KOPT-K1 (cell line): ENCODE measurements around the gene CPEB2.

ENCODE experiments used
- H3K27ac ChIP-seq: fragments of 200-600 bp; sonication (generic); 2 replicates; pipeline ENCODE4 v1.5.1; 2016; ENCODE audit warnings: antibody characterized with exemption, mild to moderate bottlenecking, low read depth, low read length; ENCODE audit not compliant: poor library complexity, severe bottlenecking
- H3K36me3 ChIP-seq: fragments of 200-600 bp; sonication (generic); 2 replicates; pipeline ENCODE4 v1.5.1; 2017; ENCODE audit warnings: antibody characterized with exemption, mild to moderate bottlenecking, low read length, moderate library complexity; ENCODE audit not compliant: insufficient read depth
- H3K9me3 ChIP-seq: fragments of 200-600 bp; sonication (generic); 2 replicates; pipeline ENCODE4 v1.5.1; 2017; ENCODE audit warnings: antibody characterized with exemption, low read length, mild to moderate bottlenecking; ENCODE audit not compliant: insufficient read depth, poor library complexity, severe bottlenecking

The CPEB2 gene

GRCh38 chr4:15001869-15002658 is at the start of gene CPEB2:
Gene CPEB2, plus strand, starts transcription at chr4:15002481. Its CDS starts 193 bp downstream, at chr4:15002674.
- Histone ChIP-seq H3K9me3 (no peaks in the 10 kb centered on the region), H3K36me3 (no peaks in the 10 kb centered on the region), H3K27ac (peak within 1 kb of the TSS; percentile 47)

GRCh38 chr4:14958436-14958835 is 43.8 kb upstream of the CPEB2 start:
- Histone ChIP-seq H3K36me3 (no peaks in the 10 kb centered on the region), H3K9me3 (no peaks in the 10 kb centered on the region), H3K27ac (no peak overlapping the region)

- no peaks in the 10 kb centered on the region for H3K36me3 ChIP-seq
- no peaks in the 10 kb centered on the region for H3K9me3 ChIP-seq
- no peak overlapping the region for H3K27ac ChIP-seq
Observed at GRCh38 chr4:14961292-14961691, 41.0 kb upstream of the CPEB2 start.

GRCh38 chr4:14965071-14965470 is 37.2 kb upstream of the CPEB2 start:
- no peak overlapping the region for H3K27ac ChIP-seq
- H3K9me3 ChIP-seq: no peaks in the 10 kb centered on the region
- H3K36me3 ChIP-seq: no peaks in the 10 kb centered on the region

- Histone ChIP-seq H3K36me3 (no peaks in the 10 kb centered on the region), H3K9me3 (no peaks in the 10 kb centered on the region), H3K27ac (no peak overlapping the region)
Observed at GRCh38 chr4:14967982-14968381, 34.3 kb upstream of the CPEB2 start.

GRCh38 chr4:14977830-14978229 is 24.5 kb upstream of the CPEB2 start:
- no peak overlapping the region for H3K27ac ChIP-seq
- no peaks in the 10 kb centered on the region for H3K36me3 ChIP-seq
- H3K9me3 ChIP-seq: no peaks in the 10 kb centered on the region

- H3K36me3 ChIP-seq: no peaks in the 10 kb centered on the region
- H3K9me3 ChIP-seq: no peaks in the 10 kb centered on the region
- no peak overlapping the region for H3K27ac ChIP-seq
Observed at GRCh38 chr4:14984448-14984847, 17.8 kb upstream of the CPEB2 start.

- no peak overlapping the region for H3K27ac ChIP-seq
- no peaks in the 10 kb centered on the region for H3K9me3 ChIP-seq
- no peaks in the 10 kb centered on the region for H3K36me3 ChIP-seq
Observed at GRCh38 chr4:14985161-14985560, 17.1 kb upstream of the CPEB2 start.

- Histone ChIP-seq H3K36me3 (no peaks in the 10 kb centered on the region), H3K27ac (no peak overlapping the region), H3K9me3 (no peaks in the 10 kb centered on the region)
Observed at GRCh38 chr4:14985843-14986242, 16.4 kb upstream of the CPEB2 start.

- Histone ChIP-seq H3K27ac (no peak overlapping the region), H3K36me3 (no peaks in the 10 kb centered on the region), H3K9me3 (no peaks in the 10 kb centered on the region)
Observed at GRCh38 chr4:14987054-14987453, 15.2 kb upstream of the CPEB2 start.

- H3K27ac ChIP-seq: no peak overlapping the region
- no peaks in the 10 kb centered on the region for H3K36me3 ChIP-seq
- H3K9me3 ChIP-seq: no peaks in the 10 kb centered on the region
Observed at GRCh38 chr4:14990484-14990883, 11.8 kb upstream of the CPEB2 start.

GRCh38 chr4:14994242-14994641 is 8.0 kb upstream of the CPEB2 start:
- Histone ChIP-seq H3K27ac (no peak overlapping the region), H3K36me3 (no peaks in the 10 kb centered on the region), H3K9me3 (no peaks in the 10 kb centered on the region)

GRCh38 chr4:15001248-15001868 is 923 bp upstream of the CPEB2 start:
- H3K36me3 ChIP-seq: no peaks in the 10 kb centered on the region
- H3K9me3 ChIP-seq: no peaks in the 10 kb centered on the region
- H3K27ac ChIP-seq: peak overlapping the region; percentile 47

GRCh38 chr4:15002659-15003400 is 549 bp downstream of the CPEB2 start:
- H3K27ac ChIP-seq: peak overlapping the region; percentile 47
- H3K36me3 ChIP-seq: no peaks in the 10 kb centered on the region

GRCh38 chr4:15003401-15003890 is 1.2 kb downstream of the CPEB2 start:
- Histone ChIP-seq H3K9me3 (no peaks in the 10 kb centered on the region), H3K36me3 (no peaks in the 10 kb centered on the region), H3K27ac (no peak overlapping the region)

More at GRCh38 chr4:15002659-15003400, 549 bp downstream of the CPEB2 start:
- H3K9me3 ChIP-seq: no peaks in the 10 kb centered on the region
